RWPE1 (cell line): Measurements from ENCODE around the gene RGS13.

Experiments
- CTCF ChIA-PET: fragments of 350-600 bp; sonication (Branson Sonifier 250); formaldehyde crosslinking; extraction: SDS; loops from one replicate; lab custom pipeline; 2021; lab: Yijun Ruan, JAX
- POLR2A ChIA-PET: fragments of 400-600 bp; formaldehyde crosslinking; extraction: SDS; loops from one replicate; lab custom pipeline; 2020; ENCODE audit warnings: antibody characterized with exemption; ENCODE audit not compliant: low non-redundant PET; lab: Yijun Ruan, JAX
- DNase-seq: peaks from one replicate; pipeline ENCODE4 v3.0.0; 2012; ENCODE audit warnings: low spot score
- H3K27ac ChIP-seq: fragments of 450-650 bp; 2 replicates; pipeline ENCODE4 v1.5.1; 2017
- CTCF ChIP-seq: fragments of 450-650 bp; conservative IDR thresholded peaks from 2 replicates; pipeline ENCODE4 v1.5.1; 2017; ENCODE audit warnings: low read depth, mild to moderate bottlenecking

Gene RGS13

GRCh38 chr1:192702212-192702902, 66.4 kb downstream of the RGS13 start:
- peak; percentile 50 for DNase-seq
- POLR2A ChIA-PET = no interaction called here
- CTCF ChIA-PET = no interaction called here
- no peak for TF ChIP-seq CTCF
- no peak overlapping the region for H3K27ac ChIP-seq

GRCh38 chr1:192703283-192704206, 67.6 kb downstream of the RGS13 start:
- ChIA-PET POLR2A (no interaction called here), CTCF (no interaction called here)
- H3K27ac ChIP-seq = no peak overlapping the region
- DNase-seq = no peak
- no peak for TF ChIP-seq CTCF

GRCh38 chr1:192705510-192705909, 69.6 kb downstream of the RGS13 start:
- POLR2A ChIA-PET = no interaction called here
- no peak overlapping the region for H3K27ac ChIP-seq
- DNase-seq = no peak
- CTCF ChIA-PET = no interaction called here
- TF ChIP-seq CTCF = no peak

- no peak for TF ChIP-seq CTCF
- POLR2A ChIA-PET = no interaction called here
Measured at GRCh38 chr1:192706936-192707335, 71.0 kb downstream of the RGS13 start.

GRCh38 chr1:192707978-192708547, 72.1 kb downstream of the RGS13 start:
- DNase-seq = no peak
- ChIA-PET CTCF (no interaction called here), POLR2A (no interaction called here)
- TF ChIP-seq CTCF = no peak
- no peak overlapping the region for H3K27ac ChIP-seq

More at GRCh38 chr1:192706936-192707335, 71.0 kb downstream of the RGS13 start:
- CTCF ChIA-PET = no interaction called here
- DNase-seq = no peak
- H3K27ac ChIP-seq = no peak overlapping the region

GRCh38 chr1:192709544-192709943, 73.6 kb downstream of the RGS13 start:
- ChIA-PET CTCF (no interaction called here), POLR2A (no interaction called here)
- H3K27ac ChIP-seq = no peak overlapping the region
- no peak for TF ChIP-seq CTCF
- DNase-seq = no peak
